Esophagus squamous epithelium (tissue), 5 donors: ENCODE data around the gene MYOCOS. TPM values are rescaled to one million over a fixed set of nuclear protein-coding genes. Genes with fewer than 3 reads are reported as not detected.
"Not testable (repeated sequence)": the region's sequence is repeated elsewhere in the genome, so short reads cannot be mapped to it uniquely, and the experiment has no call there.

Source experiments
- DNase-seq: peaks from one replicate; lab custom pipeline; 2025; lab: John Stamatoyannopoulos, UW
- H3K27ac ChIP-seq, 4 donors: fragments of 200-600 bp; sonication (generic); one replicate each; pipeline ENCODE4 v1.5.1; 2016 to 2019; ENCODE audit warnings: mild to moderate bottlenecking in 1 of 4
- H3K27me3 ChIP-seq, 4 donors: fragments of 200-600 bp; sonication (generic); 1 replicate in 3 of 4; 2 replicates in 1 of 4; pipeline versions ENCODE4 v1.5.1 to v1.6.0; 2017 to 2021; ENCODE audit warnings: antibody characterized with exemption in 1 of 4
- H3K36me3 ChIP-seq, 3 donors: fragments of 200-600 bp; sonication (generic); one replicate each; pipeline ENCODE4 v1.5.1; 2016 to 2019
- H3K4me1 ChIP-seq, 3 donors: fragments of 200-600 bp; sonication (generic); one replicate each; pipeline ENCODE4 v1.5.1; 2017 to 2019
- H3K4me3 ChIP-seq, 4 donors: fragments of 200-600 bp; sonication (generic); 1 replicate in 3 of 4; 2 replicates in 1 of 4; pipeline ENCODE4 v1.5.1; 2016 to 2019; ENCODE audit warnings: mild to moderate bottlenecking in 2 of 4, moderate library complexity in 1 of 4
- H3K9me3 ChIP-seq, 3 donors: fragments of 200-600 bp; sonication (generic); one replicate each; pipeline ENCODE4 v1.5.1; 2016 to 2019
- POLR2A ChIP-seq, 4 donors: fragments of 450-650 bp; IDR thresholded peaks; one replicate each; pipeline ENCODE4 v1.6.1; 2017; ENCODE audit warnings: antibody characterized with exemption in 4 of 4, mild to moderate bottlenecking in 4 of 4, moderate library complexity in 3 of 4
- WGBS, 2 donors: methylation state at CpG; one replicate each; pipeline ENCODE4 v1.1.5; 2018; 5-methylcytosine and 5-hydroxymethylcytosine counted together
- intact Hi-C: fragments of 100-400 bp; cut with DNase I; formaldehyde crosslinking; loops from one replicate; pipeline ENCODE4 v1.15.0; 2022
- total RNA-seq, 4 donors: library from RNA; depleted of rRNA; stranded (reverse); fragments of >200 nt; gene quantifications; one replicate each; pipeline ENCODE4 v1.1.0, GENCODE V29; 2016
- TF ChIP-seq, protein P1 (sequence below), 6 experiments: fragments of 450-650 bp in 4 of 6; fragments of 200-600 bp in 2 of 6; sonication (generic) in 2 of 6; IDR thresholded peaks; one replicate each; pipeline ENCODE4 v1.5.1; 2016 to 2019; ENCODE audit warnings: antibody characterized with exemption in 6 of 6, mild to moderate bottlenecking in 4 of 6, moderate library complexity in 4 of 6
- donor health status: DM: yes; HTN: yes; CAD: no.

The MYOCOS gene
- total RNA-seq, 4 donors from 2014 or later: not detected

DNA sequence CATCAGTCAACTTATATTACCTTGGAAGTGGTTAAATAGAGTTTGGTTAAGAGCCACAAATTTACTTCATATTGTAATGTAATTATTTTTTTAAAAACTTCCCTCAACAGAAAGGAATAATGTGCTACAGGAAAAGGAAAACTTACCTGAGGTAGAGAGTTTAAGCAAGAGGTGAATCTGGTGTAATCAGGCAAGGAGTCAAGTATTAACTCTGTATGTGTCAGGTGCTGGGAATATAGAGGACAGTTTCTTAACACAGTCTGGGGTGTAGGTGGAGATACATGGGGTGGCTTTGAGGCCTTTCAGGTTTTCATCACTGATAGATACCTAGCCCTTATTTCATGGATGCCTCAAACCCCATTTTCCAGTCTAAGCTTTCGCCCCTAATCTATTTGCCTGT, 25.9 kb upstream of the MYOCOS start:
- no peak overlapping the region for H3K4me3 ChIP-seq
- 94 to 100% methylated on average over 1 of the region's 1 CpG for WGBS, 2 donors

DNA sequence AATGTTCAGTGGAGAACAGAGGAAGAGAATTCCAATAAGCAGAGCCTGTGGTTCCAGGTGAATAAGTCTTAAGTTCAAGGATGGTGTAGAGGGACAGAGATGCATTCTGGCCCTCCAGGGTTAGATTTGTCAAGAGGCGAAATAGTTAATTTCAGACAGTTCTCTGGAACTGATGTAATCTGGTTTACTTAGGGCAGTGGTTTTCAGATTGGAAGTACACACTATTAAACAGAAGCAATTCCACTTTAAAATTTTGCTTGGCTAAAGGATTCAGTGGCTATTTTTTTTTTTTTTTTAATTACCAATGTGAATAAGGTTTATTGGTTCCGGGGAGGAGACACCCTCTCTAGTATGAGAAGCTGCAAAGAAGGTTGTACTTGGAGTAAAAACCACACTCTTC, 25.3 kb upstream of the MYOCOS start:
- Histone ChIP-seq H3K27ac (no peak overlapping the region), H3K9me3 (no peaks in the 10 kb centered on the region), H3K4me3 (no peak overlapping the region), H3K36me3 (peaks cover 6 to 48% (median 9%) of the 10 kb centered on the region in 3 donors), H3K27me3 (no peaks in the 10 kb centered on the region), H3K4me1 (peaks cover 0 to 4% (median 0%) of the 10 kb centered on the region in 3 donors)
- WGBS, 2 donors: 84 to 100% methylated on average over 2 of the region's 2 CpGs
- intact Hi-C loops: no loop called here
- DNase-seq: no peak
- no peak for TF ChIP-seq POLR2A (IDR thresholded peaks at IDR 0.05)

More for the DNA sequence above, 25.9 kb upstream of the MYOCOS start:
- TF ChIP-seq, protein P1, sequence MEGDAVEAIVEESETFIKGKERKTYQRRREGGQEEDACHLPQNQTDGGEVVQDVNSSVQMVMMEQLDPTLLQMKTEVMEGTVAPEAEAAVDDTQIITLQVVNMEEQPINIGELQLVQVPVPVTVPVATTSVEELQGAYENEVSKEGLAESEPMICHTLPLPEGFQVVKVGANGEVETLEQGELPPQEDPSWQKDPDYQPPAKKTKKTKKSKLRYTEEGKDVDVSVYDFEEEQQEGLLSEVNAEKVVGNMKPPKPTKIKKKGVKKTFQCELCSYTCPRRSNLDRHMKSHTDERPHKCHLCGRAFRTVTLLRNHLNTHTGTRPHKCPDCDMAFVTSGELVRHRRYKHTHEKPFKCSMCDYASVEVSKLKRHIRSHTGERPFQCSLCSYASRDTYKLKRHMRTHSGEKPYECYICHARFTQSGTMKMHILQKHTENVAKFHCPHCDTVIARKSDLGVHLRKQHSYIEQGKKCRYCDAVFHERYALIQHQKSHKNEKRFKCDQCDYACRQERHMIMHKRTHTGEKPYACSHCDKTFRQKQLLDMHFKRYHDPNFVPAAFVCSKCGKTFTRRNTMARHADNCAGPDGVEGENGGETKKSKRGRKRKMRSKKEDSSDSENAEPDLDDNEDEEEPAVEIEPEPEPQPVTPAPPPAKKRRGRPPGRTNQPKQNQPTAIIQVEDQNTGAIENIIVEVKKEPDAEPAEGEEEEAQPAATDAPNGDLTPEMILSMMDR (IDR thresholded peaks at IDR 0.05): no peak
- TF ChIP-seq POLR2A (IDR thresholded peaks at IDR 0.05): no peak
- Histone ChIP-seq H3K9me3 (no peaks in the 10 kb centered on the region), H3K4me1 (peaks cover 0 to 4% (median 0%) of the 10 kb centered on the region in 3 donors), H3K27me3 (no peaks in the 10 kb centered on the region), H3K27ac (no peak overlapping the region), H3K36me3 (peaks cover 11 to 54% (median 12%) of the 10 kb centered on the region in 3 donors)
- intact Hi-C loops: no loop called here
- no peak for DNase-seq

DNA sequence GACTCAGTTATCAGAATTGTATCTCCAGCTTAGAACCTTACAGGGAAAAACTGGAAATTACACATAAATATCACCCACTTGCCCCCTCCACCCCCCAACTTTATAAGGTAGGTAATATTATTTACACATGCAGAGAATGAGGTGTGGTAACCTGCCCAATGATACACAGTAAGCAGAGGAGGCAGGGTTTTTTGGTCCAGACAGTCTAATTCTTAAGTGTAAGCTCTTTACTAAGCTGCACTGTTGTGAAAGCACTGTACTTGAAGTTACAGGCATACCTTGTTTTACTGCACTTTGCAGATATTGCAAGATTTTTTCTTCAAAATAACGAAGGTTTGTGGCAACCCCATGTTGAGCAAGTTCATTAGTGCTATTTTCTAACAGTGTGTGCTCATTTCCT, 24.8 kb upstream of the MYOCOS start:
- DNase-seq: no peak
- intact Hi-C loops: no loop called here
- 73 to 79% methylated on average over 1 of the region's 1 CpG for WGBS, 2 donors
- TF ChIP-seq POLR2A (IDR thresholded peaks at IDR 0.05): no peak
- no peak overlapping the region for H3K4me3 ChIP-seq
- no peak overlapping the region for H3K27ac ChIP-seq
- H3K9me3 ChIP-seq: no peaks in the 10 kb centered on the region
- peaks cover 0 to 4% (median 0%) of the 10 kb centered on the region in 3 donors for H3K4me1 ChIP-seq
- H3K36me3 ChIP-seq: peaks cover 4 to 43% (median 4%) of the 10 kb centered on the region in 3 donors
- H3K27me3 ChIP-seq: no peaks in the 10 kb centered on the region

DNA sequence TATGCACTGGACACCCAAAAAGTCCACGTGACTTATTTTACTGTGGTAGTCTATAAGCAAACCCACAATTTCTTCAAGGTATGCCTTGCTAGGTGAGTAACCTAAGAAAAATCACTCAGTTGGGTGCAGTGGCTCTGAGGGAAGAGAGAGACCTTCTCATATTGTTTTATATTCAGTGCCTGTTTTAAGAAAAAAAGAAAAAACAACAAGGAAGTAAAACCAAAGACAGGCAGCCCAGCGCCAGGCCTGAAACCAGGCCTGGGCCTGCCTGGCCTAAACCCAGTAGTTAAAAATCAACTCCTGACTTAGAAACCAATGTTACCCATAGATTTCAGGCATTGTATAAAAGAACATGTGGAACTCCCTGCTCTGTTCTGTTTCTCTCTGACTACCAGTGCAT, 21.7 kb upstream of the MYOCOS start:
- H3K9me3 ChIP-seq, DNase-seq, intact Hi-C loops, H3K4me1 ChIP-seq, H3K4me3 ChIP-seq, H3K27me3 ChIP-seq: not testable (repeated sequence)
- WGBS, 2 donors: 69% methylated on average over 2 of the region's 2 CpGs
- H3K36me3 ChIP-seq: peaks cover 0 to 12% (median 0%) of the 10 kb centered on the region in 3 donors
- peak overlapping the region in 1 of 4 donors; percentile 30 for H3K27ac ChIP-seq

DNA sequence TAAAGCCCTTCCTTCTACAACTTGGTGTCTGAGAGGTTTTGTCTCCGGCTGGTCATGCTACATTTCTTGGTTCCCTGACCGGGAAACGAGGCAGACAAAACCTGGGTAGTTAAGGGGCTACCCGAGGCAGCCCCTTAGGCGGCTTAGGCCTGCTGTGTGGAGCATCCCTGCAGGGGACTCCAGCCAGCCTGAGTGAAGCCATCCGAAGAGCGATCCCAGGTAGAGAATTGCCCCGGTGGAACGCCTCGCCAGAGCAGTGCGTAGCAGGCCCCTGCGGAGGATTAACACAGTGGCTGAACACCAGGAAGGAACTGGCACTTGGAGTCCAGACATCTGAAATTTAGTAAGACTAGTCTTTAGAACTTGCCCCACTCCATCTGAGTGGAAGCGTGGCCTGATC, 21.2 kb upstream of the MYOCOS start:
- no peak for DNase-seq
- WGBS, 2 donors: 71 to 90% methylated on average over 3 to 12 of the region's 13 CpGs
- Histone ChIP-seq H3K27me3 (no peaks in the 10 kb centered on the region), H3K36me3 (peaks cover 0 to 8% (median 0%) of the 10 kb centered on the region in 3 donors), H3K9me3 (no peaks in the 10 kb centered on the region), H3K27ac (no peak overlapping the region), H3K4me1 (peaks cover 0 to 4% (median 0%) of the 10 kb centered on the region in 3 donors), H3K4me3 (no peak overlapping the region)
- TF ChIP-seq, protein P1 (IDR thresholded peaks at IDR 0.05): no peak
- no peak for TF ChIP-seq POLR2A (IDR thresholded peaks at IDR 0.05)
- intact Hi-C loops: no loop called here

DNA sequence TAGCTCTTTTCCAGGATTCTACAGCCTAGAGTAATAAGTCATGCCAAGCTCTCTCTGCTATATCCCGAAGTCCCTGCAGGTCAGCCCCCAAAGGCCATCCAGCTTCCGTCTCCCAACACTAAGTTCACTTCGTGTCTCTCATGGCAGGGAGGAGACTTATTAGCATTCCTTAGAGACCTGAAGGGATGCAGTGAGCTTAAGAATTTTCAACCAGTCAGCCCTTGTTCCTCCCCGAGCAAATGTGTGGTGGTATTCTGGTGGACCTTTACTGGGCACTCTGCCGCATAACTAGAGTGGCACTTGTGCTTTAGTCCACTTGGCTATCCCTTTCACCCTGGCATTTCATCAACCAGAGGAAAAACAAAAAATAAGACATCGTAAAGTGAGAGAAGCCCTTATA, 19.0 kb upstream of the MYOCOS start:
- 80 to 89% methylated on average over 6 of the region's 6 CpGs for WGBS, 2 donors
- intact Hi-C loops: not testable (repeated sequence)

DNA sequence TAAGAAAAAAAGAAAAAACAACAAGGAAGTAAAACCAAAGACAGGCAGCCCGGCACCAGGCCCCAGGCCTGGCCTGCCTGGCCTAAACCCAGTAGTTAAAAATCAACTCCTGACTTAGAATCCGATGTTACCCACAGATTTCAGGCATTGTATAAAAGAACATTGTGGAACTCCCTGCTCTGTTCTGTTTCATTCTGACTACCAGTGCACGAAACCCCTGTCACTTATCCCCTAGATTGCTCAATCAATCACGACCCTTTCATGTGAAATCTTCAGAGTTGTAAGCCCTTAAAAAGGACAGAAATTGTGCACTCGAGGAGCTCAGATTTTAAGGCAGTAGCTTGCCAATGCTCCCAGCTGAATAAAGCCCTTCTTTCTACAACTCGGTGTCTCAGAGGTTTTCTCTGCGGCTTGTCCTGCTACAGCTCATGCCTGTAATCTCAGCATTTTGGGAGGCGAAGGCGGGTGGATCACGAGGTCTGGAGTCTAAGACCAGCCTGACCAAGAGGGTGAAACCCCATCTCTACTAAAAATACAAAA, 15.6 kb upstream of the MYOCOS start:
- intact Hi-C loops: no loop called here
- WGBS, 2 donors: 56 to 62% methylated on average over 7 to 8 of the region's 10 CpGs
- Histone ChIP-seq H3K9me3 (no peaks in the 10 kb centered on the region), H3K27ac (peak overlapping the region in 1 of 4 donors; percentile 54), H3K4me1 (peaks cover 0 to 14% (median 3%) of the 10 kb centered on the region in 3 donors), H3K27me3 (no peaks in the 10 kb centered on the region), H3K4me3 (no peak overlapping the region), H3K36me3 (no peaks in the 10 kb centered on the region)
- DNase-seq: no peak
- no peak for TF ChIP-seq POLR2A (IDR thresholded peaks at IDR 0.05)
- TF ChIP-seq, protein P1 (IDR thresholded peaks at IDR 0.05): no peak

More for the DNA sequence above, 19.0 kb upstream of the MYOCOS start:
- H3K4me1 ChIP-seq, H3K9me3 ChIP-seq, H3K4me3 ChIP-seq, H3K27ac ChIP-seq, H3K27me3 ChIP-seq, H3K36me3 ChIP-seq, DNase-seq: not testable (repeated sequence)
